Activated CD4-positive, CD25-positive, alpha-beta regulatory T cell (primary cell): Measurements from ENCODE around the gene ARMC12.
A peak's percentile ranks its signal among the peaks of the same experiment; 100 is the strongest.
"Not testable (repeated sequence)": the region's sequence is repeated elsewhere in the genome, so short reads cannot be mapped to it uniquely, and the experiment has no call there.

Source experiments
- DNase-seq, 4 experiments: peaks; one replicate each; lab custom pipeline; 2025; lab: John Stamatoyannopoulos, UW

ARMC12 gene, protein sequence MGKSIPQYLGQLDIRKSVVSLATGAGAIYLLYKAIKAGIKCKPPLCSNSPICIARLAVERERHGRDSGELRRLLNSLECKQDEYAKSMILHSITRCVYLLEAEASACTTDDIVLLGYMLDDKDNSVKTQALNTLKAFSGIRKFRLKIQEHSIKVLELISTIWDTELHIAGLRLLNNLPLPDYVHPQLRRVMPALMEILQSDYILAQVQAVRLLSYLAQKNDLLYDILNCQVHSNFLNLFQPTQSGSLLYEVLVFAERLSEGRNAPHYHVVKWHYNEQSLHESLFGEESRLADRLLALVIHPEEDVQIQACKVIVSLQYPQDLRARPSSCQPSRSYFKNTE

DNA sequence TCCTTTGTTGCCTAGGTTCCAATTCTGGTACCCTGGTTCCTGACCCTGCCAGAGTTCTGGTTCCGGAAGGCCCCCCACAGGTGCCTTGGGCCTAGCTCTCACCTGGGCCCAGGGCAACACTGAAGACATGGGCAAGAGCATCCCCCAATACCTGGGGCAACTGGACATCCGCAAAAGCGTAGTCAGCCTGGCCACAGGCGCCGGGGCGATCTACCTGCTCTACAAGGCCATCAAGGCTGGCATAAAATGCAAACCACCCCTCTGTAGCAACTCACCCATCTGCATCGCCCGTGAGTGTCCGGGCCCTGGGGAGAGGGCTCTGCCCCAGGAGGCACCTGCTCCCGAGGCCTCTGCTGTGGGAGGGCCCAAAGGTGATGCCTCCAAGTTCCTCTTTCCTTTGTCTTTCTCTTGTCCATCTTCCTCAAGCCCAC is at the start of gene ARMC12:
ARMC12 (plus strand) TSS at position 51 of the 431 bp plus-strand sequence; CDS start at position 128, 77 bp downstream.
- DNase-seq, result no peak

DNA sequence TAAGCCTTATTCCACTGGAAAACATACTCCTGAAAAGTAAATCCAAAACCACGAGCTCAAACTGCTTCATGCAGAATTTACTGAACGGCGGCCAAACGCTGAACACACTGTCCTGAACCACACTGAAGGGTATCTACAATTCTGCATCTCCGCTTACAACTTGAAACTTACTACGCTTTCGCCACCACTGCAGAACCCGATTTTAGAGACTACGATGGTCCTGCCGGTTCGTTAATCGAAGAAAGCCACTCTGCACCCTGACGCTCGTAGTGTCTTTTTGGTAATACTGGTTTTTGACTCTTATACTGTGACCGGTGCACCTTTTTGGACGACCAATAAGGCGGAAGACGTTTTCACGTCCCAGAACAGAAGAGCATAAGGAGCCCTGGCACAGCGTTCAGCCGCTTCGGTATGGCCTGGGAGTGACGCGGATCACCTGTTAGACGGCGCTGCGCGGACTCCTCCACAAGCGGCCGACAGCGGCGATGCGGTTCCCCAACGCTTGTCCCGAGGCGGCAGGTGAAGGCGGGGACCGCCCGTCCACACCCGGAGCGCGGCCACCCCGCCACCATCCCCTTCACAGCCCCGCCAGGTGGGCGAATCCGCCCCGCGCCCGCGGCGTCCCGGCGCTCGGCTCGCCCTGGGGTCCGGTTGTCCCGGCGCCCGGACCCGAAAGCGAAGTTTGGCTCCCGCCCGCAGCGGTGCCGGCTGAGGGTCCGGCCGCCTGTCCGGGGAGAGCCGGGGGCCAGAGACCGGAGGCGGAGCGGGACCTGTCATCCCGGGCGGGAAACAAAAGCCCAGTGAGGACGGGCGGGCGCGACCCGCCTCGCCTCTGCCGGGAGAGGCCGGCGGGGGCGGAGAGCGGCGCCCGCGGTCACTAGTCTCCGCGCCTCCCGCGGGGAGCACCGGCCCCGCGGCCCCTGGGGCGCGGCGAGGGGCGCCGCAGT is 48.9 kb upstream of the ARMC12 start:
- peak; percentile 16 to 33 (median 26) for DNase-seq

DNA sequence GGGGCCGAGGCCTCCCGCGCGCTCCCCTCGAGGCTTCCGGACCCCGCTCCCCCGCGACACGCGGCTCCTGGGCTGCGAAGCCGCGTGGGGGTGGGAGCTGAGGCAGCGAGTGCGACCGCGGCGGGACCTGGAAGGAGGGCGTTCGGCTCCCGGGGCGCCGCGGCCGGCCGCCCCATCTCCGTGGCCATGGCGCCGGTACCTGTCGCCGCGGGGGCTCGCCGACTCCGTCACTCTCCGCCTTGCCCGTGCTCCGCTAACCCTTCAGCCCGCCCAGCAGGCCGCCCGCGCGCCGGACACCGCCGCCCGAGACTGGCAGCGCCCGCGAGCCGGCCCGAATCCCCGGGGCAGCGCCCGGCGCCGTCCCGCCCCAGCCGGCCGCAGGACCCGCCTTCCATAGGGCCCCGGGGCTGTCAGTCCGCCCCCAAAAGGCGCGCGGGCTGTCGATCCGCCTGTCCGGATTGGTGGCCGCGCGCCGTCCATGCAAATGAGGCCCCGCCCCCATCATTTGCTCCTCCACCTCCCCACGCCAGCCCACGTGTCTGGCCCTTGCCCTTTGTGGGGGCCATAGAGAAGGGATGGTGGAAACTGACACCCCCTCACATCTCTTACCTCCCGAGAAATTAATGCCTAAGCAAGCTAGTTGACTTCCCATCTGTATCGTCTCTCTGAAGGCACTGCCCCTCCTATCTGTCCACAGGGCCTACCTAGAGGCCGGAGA is 48.1 kb upstream of the ARMC12 start, which contains the start of gene FKBP5:
FKBP5 (minus strand) TSS at position 311 of the 718 bp plus-strand sequence. CDS start 46,091 bp downstream, outside the sequence.
- peak; percentile 74 to 79 (median 76) for DNase-seq

- not testable (repeated sequence) for DNase-seq
Measured at GRCh38 chr6:35690006-35690405, 46.8 kb upstream of the ARMC12 start.

DNA sequence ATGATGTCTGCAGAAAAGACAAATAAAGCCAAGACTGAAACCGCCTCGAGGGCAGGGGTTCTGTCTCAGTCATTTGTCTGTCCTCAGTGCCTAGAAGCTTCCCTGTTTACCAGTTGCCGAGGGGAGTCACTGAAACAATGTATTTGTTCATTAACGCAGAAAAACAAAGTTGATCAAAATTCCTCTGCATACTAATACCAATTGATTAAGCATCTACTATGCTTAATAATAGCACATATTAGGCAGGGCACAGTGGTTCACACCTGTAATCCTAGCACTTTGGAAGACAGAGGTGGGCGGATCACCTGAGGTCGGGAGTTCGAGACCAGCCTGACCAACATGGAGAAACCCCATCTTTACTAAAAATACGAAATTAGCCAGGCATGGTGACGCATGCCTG is 46.3 kb upstream of the ARMC12 start:
- DNase-seq, result no peak

GRCh38 chr6:35691027-35691824 is 45.6 kb upstream of the ARMC12 start:
- no peak for DNase-seq

- DNase-seq, result no peak
Measured at GRCh38 chr6:35694462-35694861, 42.4 kb upstream of the ARMC12 start.

DNA sequence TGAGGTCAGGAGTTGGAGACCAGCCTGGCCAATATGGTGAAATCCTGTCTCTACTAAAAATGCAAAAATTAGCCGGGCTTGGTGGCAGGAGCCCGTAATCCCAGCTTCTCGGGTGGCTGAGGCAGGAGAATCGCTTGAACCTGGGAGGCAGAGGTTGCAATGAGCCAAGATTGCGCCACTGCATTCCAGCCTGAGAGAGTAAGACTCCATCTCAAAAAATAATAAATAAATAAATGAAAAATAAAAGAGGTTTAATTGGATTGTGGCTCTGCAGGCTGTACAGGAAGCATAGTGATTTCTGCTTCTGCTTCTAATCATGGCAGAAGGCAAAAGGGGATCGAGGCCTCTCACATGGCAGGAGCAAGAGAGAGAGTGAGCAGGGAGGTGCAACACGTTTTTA is 38.4 kb upstream of the ARMC12 start:
- not testable (repeated sequence) for DNase-seq

GRCh38 chr6:35698858-35699257 is 38.0 kb upstream of the ARMC12 start:
- DNase-seq, result no peak

DNA sequence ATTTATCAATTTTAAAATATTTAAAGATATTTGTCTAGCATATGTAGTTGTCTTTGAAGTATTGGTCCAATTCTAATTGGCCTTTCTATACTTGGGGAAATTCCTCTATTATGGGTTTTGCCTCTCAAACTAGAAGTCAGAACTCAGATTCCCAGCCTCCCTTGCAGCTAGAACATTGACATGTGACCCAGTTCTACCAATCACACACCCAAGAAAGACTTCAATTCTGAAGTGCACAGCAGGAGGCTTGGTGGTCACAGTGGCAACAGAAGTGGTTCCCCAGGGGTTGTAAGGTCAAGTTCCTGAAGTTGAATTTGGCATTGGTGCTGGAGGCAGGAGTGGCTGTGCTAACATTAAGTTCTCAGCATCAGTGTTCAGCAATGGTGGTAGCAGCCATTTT is 33.3 kb upstream of the ARMC12 start:
- DNase-seq, result no peak

DNA sequence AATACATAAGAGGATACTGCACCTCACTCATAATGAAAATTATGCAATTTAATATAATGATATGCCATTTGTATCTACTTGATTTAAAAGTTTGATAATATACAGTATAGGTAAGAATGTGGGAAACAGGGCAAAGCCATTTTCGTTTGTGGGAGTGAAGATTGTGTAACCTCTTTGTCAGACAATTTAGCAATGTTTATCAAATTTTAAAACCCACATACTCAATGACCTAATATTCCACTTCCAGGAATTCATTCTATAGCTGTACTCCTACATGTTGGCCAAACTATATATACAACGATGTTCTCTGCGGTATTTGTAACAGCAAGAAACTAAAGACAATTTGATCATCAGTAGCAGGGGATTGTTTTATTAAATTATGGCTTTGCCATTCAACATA is 30.4 kb upstream of the ARMC12 start:
- no peak for DNase-seq

- DNase-seq, result no peak
Measured at GRCh38 chr6:35707714-35708407, 29.0 kb upstream of the ARMC12 start.

DNA sequence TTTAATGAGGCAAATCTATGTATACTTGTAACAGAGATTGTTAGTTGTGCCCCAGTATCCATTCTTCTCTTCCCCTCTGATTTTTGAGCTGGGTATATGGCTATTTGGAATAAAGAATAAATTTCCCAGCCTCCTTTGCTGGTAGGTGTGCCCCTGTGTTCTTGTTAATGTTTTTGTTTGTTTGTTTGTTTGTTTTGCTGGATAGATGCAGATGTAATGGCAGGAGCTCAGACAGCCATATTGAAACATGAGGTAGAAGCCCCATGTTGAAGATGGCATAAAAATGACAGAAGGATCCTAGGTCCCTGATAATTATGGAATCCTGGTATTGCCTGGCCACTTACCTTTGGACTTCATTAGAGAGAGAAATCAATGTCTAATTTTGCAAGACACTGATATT is 28.2 kb upstream of the ARMC12 start:
- no peak for DNase-seq

- DNase-seq, result no peak
Measured at GRCh38 chr6:35710241-35710847, 26.5 kb upstream of the ARMC12 start.

DNA sequence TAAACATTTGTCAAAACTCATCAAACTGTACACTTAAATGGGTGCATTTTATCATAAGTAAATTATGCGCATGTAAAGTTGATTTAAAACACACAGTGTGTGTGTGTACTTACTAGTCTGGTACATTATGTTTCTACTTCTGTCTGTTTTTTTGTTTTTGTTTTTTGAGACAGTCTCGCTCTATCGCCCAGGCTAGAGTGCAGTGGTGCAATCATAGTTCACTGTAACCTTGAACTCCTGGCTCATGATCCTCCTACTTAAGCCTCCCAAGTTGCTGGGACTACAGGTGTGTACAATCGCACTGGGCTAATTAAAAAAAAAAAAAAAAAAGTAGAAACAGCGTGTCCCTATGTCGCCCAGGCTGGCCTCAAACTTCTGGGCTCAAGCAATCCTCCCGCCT is 25.1 kb upstream of the ARMC12 start:
- DNase-seq, result no peak

DNA sequence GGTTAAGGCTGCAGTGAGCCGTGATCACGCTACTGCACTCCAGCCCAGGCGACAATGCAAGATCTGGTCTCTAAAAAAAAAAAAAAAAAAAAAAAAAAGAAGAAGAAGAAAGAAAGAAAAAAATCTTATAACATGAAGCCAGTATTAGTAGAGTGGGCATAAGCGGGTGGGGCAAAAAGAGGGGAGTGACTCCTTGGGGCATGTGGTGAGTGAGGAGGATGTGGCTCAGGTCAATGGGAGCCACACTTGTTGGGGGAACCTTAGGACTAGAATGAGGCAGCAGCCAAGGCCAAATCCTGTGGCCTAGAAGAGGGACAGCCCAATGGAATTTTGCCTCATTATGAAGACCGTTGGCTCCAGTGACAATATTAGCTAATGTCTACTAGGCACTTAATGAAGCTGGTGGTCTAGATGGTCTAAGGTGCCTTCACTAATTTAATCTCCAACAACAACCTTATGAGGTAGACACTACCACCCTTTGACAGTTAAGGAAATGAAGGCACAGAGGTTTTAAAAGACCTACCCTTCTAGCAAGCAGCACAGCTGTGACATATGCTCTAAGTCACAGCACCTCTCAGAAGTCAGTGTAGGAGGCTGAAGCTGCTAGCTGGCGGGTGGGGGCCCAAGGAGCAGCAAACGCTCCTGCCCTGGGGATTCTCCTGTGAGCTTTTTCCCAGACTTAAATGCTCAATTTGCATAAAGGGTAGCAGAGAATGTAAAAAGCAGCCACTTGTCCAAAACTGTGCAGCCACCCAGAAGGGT is 23.6 kb upstream of the ARMC12 start:
- no peak for DNase-seq

DNA sequence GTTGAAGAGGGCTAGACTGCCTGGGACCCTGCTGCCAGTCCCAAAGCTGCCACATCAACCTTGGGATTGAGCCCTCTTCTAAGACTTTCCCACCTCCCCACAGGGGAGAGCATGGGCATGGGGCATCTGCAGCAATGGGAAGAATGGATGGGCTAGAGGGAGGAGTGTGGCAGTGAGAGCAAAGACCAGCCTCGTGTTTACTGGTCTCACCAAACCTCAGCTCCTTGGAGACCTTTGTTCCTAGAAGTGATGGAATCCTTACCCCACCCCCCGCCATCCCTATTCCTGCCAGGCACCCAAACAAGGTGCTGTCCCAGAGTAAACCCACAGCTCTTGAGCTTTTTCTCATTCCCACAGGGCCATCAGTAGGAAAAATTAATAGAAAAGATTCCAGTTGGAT is 20.0 kb upstream of the ARMC12 start:
- no peak for DNase-seq

DNA sequence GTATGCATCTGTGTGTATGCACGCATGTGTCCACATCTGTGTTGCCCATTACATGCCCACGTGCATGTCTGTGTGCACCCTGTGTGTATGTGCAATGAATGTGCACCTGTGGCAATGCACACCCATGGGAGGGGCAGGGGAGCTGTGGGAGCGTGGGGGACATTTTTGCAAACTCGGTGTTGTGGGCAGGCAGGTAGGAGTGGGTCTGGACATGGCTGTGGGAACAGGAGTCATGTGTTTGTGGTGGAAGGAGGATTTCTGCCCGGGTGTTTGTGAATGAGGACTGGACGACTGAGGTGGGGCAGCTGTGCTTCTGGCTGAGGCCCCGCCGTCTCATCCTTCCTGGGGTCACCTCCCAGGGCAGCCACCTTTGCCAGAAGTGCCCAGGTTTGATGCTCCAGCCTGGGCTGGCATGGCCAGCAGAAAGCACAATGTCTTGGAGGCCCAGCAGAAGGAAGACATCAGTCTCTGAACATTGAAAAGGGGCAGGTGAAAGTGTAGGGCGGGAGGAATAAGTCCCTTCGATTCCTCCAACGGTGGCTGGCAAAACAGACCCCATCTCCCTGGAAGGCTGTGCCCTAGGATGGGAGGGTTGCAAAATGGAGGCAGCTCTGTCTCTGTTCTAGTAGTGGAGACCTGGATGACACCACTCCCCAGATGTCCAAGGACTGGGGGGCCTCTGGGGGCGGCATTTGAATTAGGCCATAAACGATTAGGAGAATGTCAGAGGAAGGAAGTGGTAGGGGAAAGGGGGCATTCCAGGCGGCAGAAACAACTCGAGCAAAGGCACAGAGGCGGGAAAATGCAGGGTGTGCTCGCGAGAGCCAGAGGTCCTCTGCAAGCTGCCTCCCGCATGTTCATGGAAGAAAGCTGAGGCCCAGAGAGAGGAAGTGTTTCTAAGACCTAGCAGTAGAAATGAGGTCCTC is 19.1 kb upstream of the ARMC12 start:
- DNase-seq, result no peak
